H1 (cell line): ENCODE results near the gene SMG7. TPM values are rescaled to one million over a fixed set of nuclear protein-coding genes. Genes with fewer than 3 reads are reported as not detected.

Source experiments
- CHD7 ChIP-seq: fragments of 300-600 bp; sonication (generic); IDR thresholded peaks from 2 replicates; pipeline ENCODE4 v1.7.1; 2012; ENCODE audit warnings: low read length, moderate library complexity, mild to moderate bottlenecking, inconsistent platforms; ENCODE audit not compliant: insufficient replicate concordance
- TAF1 ChIP-seq: IDR thresholded peaks from 2 replicates; pipeline ENCODE4 v1.6.1; 2011; ENCODE audit warnings: mild to moderate bottlenecking, low read depth, low read length
- polyA plus RNA-seq, 7 experiments: library from polyadenylated mRNA; depleted of rRNA in 3 of 7; stranded (reverse) in 5 of 7; unstranded in 2 of 7; fragments of >200 nt in 5 of 7; fragments of 200-250 nt in 2 of 7; gene quantifications; 1 replicate in 5 of 7; 2 replicates in 1 of 7; 4 replicates in 1 of 7; pipeline versions ENCODE4 v1.2.1 to v1.2.3, GENCODE V29; 2011 to 2013; ENCODE audit warnings: missing spikeins in 2 of 7, mixed read lengths in 2 of 7
- total RNA-seq: library from RNA; stranded (reverse); fragmentation: NEBNext Ultra II Directional; extraction: Animal tissue kit (Norgen Biotek cat#: 25700); gene quantifications from 2 replicates; pipeline ENCODE4 v1.2.1, GENCODE V29; 2021

The SMG7 gene
- total and polyA plus RNA-seq, 2 of the 8 experiments (the other 6 are each of a cell fraction or from before 2014, with no cell fraction given), result 39.3 to 65.6 TPM

- TF ChIP-seq CHD7 (no peak), TAF1 (no peak)
Measured at GRCh38 chr1:183477986-183478781, 5.9 kb downstream of the SMG7 start (continued).
